T-helper 9 cell (primary cell): ENCODE measurements around the gene RAB30.
"Not testable (repeated sequence)": the region's sequence is repeated elsewhere in the genome, so short reads cannot be mapped to it uniquely, and the experiment has no call there.

Experiments used
- DNase-seq: peaks from one replicate; pipeline ENCODE4 v3.0.0-alpha.2; 2020

The RAB30 gene

GRCh38 chr11:83035070-83035854 is 36.4 kb downstream of the RAB30 start:
- DNase-seq = no peak

- no peak for DNase-seq
Measured at GRCh38 chr11:83034673-83035014, 37.1 kb downstream of the RAB30 start.

GRCh38 chr11:83033972-83034672 is 37.6 kb downstream of the RAB30 start:
- no peak for DNase-seq

GRCh38 chr11:83033371-83033770 is 38.3 kb downstream of the RAB30 start:
- no peak for DNase-seq

GRCh38 chr11:83031127-83031526 is 40.6 kb downstream of the RAB30 start:
- DNase-seq = no peak

- no peak for DNase-seq
Measured at GRCh38 chr11:83027794-83028193, 43.9 kb downstream of the RAB30 start.

- no peak for DNase-seq
Measured at GRCh38 chr11:83027289-83027688, 44.4 kb downstream of the RAB30 start.

GRCh38 chr11:83026229-83026628 is 45.5 kb downstream of the RAB30 start:
- DNase-seq = no peak

GRCh38 chr11:83025267-83025704 is 46.4 kb downstream of the RAB30 start:
- DNase-seq = no peak

GRCh38 chr11:83024270-83024854 is 47.3 kb downstream of the RAB30 start:
- DNase-seq = no peak

GRCh38 chr11:83023410-83023809 is 48.3 kb downstream of the RAB30 start:
- DNase-seq = no peak

- no peak for DNase-seq
Measured at GRCh38 chr11:83021780-83022125, 49.9 kb downstream of the RAB30 start.

- no peak for DNase-seq
Measured at GRCh38 chr11:83020942-83021779, 50.5 kb downstream of the RAB30 start.

- no peak for DNase-seq
Measured at GRCh38 chr11:83019888-83020579, 51.7 kb downstream of the RAB30 start.

GRCh38 chr11:83014951-83015350 is 56.7 kb downstream of the RAB30 start:
- DNase-seq = no peak

GRCh38 chr11:83012168-83013067 is 59.3 kb downstream of the RAB30 start:
- DNase-seq = no peak

GRCh38 chr11:83011333-83012167 is 60.1 kb downstream of the RAB30 start:
- DNase-seq = no peak

- DNase-seq = no peak
Measured at GRCh38 chr11:83009999-83010398, 61.7 kb downstream of the RAB30 start.

GRCh38 chr11:83009136-83009535 is 62.6 kb downstream of the RAB30 start:
- not testable (repeated sequence) for DNase-seq

GRCh38 chr11:83008581-83008923 is 63.1 kb downstream of the RAB30 start:
- no peak for DNase-seq
